Stimulated activated naive CD4-positive, alpha-beta T cell treated with Interleukin-2 at 50 U/mL for 16 hours (primary cell): ENCODE data around the gene FOXM1.
"Not testable (repeated sequence)": the region's sequence is repeated elsewhere in the genome, so short reads cannot be mapped to it uniquely, and the experiment has no call there.

Experiments
- DNase-seq: peaks from one replicate; lab custom pipeline; 2025; lab: John Stamatoyannopoulos, UW

The FOXM1 gene

DNA sequence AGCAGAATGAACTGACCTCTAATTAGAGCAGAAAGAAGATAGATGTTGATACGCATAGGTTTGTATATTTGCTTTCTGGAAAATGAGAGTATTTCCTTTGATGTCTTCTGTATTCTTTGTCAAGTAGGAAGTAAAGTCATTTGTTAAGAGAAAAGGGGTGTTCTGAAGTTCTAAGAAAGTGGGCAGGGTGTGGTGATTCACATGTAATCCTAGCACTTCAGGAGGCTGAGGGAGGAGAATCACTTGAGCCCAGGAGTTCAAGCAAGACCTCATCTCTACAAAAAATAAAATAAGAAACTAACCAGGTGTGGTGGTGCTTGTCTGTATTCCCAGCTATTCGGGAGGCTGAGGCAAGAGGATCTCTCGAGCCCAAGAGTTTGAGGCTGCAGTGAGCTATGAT lies 2.9 kb upstream of the FOXM1 start:
- no peak for DNase-seq

DNA sequence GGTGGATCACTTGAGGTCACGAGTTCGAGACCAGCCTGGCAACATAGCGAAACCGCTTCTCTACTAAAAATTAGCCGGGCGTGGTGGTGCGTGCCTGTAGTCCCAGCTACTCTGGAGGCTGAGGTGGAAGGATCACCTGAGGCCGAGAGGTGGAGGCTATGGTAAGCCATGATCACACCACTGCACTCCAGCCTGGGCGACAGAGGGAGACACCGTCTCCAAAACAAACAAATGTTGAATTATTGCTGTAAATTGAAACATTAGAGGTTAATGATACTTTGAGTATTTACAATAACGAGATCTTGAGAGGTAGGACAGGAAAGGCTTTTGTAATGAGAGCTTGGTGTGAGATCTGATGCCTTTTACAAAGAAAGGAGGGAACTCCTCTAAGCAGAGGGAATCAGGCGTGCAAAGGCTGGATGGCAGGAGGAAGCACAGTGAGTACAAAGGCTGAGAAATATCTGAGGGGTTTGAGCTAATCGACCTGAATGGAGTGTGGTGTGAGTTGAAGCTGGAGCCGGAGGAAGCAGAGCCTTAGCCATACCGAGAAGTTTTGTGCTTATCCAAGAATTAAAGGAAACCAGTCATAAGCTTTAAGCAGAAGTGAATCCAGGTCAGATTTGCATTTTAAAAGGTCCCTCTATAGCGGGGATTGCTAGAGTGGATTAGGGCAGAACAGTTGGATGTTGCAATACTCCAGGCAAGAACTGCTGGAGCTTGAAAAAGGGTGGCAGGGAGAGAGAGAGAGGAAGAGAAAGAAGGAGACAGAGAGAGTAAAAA lies 1.2 kb upstream of the FOXM1 start:
- no peak for DNase-seq

DNA sequence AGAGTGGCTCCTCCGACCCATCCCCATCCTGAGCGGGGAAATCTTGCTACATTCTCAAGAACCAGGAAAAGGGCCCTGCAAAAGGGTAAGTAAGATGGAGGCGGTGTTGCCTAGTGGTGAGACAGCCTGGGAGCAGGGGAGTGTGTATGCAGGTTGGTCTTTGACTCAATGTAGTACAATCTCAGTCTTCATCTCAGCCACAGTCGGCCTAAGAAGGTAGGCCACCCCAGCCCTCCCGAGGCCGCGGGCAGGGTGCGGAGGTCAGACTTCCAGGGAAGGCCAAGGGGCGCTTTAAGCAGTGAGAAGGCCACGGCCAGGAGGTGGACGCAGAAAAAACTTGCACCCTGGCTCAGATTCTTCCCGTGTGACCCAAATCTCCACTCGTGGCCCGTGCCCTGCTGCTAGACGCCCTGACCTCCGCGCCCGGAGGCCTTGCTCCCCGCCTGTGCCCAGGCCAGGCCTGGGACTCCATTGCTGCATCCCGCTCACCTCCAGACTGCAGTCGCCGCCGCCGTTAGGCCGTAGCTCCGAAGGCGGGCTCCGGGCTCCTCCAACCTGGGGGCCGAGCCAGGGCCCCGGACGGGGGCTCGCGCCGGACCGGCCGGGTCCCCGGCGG lies 435 bp downstream of the FOXM1 start:
- DNase-seq = peak; percentile 32

DNA sequence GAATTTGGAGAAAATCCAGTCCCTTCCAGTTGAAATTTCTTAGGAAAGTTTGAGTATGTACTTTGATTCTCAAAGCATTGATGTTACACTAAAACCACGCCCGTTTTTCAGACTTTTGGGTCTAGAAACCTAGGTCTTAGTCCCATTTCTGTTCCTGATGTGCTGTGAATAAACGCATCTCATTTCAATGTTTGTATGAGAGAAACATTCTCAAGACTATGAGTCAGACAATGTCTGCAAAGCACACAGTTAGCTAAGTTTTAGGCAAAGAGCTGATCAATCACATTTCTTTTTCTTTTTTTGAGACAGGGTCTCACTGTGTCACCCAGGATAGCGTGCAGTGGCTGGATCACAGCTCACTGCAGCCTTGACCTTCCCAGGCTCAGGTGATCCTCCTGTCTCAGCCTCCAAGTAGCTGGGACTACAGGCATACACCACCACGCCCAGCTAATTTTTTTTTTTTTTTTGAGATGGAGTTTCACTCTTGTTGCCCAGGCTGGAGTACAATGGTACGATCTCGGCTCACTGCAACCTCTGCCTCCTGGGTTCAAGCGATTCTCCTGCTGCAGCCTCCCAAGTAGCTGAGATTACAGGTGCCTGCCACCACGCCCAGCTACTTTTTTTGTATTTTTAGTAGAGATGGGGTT lies 7.9 kb downstream of the FOXM1 start:
- not testable (repeated sequence) for DNase-seq

DNA sequence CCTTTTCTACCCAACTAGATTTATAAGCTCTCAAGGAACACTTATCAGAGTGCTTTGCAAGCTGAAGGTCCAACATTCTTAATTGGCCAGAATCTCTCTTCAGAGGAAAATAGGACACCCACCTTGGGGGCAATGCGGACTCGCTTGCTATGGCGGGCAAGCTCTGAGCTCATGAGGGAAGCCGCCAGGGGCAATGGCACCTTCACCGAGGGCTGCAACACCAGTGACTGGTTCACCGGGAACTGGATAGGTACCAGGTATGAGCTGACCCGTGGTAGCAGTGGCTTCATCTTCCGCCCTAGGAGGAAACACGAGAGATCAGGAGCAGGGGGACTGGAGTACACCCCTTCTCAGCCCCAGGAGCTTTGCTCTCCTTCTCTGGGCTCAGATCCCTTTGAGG lies 12.8 kb downstream of the FOXM1 start:
- DNase-seq = no peak

DNA sequence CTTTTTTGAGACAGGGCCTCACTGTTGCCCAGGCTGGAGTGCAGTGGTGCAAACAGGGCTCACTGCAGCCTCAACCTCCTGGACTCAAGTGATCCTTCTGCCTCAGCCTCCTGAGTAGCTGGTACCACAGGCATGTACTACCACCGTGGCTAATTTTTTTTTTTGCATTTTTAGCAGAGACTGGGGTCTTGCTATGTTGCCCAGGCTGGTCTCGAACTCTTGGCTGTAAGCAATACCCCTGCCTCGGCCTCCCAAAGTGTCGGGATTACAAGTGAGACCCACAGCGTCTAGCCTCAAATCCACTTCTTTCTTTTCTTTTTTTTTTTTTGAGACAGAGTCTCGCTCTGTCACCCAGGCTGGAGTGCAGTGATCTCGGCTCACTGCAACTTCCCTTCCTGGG lies 13.6 kb downstream of the FOXM1 start:
- DNase-seq = not testable (repeated sequence)

DNA sequence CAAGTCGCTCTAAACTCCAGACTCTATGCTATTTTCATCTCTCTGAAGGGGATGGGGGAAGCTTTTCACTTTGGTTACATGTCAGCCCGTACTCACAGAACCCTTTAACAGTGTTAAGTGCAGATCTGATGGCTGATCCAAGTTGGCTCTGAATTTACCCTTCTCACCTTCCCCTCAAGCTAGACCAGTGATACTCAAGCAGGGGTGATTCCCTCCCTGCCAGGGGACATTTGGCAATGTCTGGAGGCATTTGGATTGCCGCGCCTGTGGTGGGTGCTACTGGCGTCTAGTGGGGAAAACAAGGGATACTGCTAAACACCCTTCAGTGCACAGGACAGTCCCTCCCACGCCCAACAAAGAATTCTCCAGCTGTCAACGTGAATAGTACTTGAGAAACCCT lies 14.1 kb downstream of the FOXM1 start:
- DNase-seq = no peak

DNA sequence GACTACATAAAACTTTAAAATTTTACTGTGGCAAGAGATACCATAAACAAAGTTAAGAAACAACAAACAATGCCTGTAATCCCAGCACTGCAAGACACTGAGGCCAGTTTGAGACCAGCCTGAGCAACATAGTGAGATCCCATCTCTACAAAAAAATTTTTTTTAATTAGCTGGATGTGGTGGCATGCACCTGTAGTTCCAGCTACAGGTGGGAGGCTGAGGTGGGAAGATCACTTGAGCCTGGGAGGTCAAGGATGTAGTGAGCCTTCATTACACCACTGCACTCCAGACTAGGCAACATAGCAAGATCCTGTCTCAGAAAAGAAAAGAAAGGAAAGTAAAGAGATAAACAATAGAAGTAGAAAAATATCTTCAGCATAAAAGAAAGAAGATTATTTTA lies 16.8 kb downstream of the FOXM1 start:
- no peak for DNase-seq

DNA sequence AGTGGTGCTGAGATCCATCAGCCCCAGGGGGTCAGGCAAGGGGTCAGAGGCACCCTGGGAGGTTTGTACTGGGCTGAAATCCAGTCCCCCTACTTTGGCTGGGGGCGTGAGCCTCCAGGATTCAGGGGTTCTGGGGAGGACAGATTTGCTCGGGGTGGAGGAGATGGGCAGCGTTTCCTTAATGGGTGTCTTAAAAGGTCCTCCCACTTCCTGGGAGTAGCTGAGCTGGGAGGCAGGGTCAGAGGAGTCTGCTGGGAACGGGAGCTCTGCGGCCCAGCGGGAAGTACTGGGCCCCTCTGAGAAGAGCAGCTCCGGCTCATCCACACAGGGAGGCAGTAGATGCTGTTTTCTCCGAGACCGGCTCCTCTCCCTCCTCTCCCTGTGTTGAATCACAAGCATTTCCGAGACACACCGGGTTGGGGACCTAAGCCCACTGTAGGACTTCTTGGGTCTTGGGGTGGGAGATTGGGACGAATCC lies 18.0 kb downstream of the FOXM1 start:
- DNase-seq = no peak

DNA sequence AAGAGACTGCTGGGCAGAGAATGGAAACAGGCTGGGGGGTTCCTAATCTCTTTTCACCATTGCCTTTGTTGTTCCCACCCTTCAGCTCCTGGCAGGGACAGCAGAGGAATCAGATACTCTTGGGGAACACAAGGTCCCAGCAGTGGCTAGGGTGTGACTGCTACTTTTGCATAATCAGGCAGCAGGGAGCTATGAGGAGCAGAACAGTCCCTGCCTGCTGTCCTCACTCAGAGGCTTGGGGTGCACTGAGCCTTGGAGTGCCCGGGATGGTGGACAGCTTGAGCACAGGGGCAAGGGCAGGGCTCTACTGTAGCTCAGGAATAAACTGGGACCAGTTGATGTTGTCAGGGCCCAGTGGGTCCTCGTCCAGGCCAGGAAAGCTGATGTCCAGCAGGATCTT lies 18.6 kb downstream of the FOXM1 start:
- DNase-seq = no peak

DNA sequence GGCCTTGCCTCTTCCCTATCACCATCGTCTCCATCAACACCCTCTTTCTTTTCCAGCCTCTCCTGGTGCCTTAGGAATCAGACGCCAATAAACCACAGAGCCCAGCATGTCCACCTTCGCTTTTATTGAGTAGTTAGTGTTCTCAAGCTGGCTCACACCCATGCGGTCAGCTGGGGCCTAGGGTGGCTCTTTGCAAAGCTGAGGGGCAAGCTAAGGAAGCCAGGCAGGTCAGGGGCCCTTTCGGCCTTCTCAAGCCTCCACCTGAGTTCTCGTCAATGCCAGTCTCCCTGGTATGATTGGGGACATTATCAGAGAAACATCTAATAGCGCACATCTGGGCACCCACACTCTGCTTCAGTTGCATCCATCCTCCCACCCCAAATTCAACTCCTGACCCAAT lies 19.4 kb downstream of the FOXM1 start:
- no peak for DNase-seq

DNA sequence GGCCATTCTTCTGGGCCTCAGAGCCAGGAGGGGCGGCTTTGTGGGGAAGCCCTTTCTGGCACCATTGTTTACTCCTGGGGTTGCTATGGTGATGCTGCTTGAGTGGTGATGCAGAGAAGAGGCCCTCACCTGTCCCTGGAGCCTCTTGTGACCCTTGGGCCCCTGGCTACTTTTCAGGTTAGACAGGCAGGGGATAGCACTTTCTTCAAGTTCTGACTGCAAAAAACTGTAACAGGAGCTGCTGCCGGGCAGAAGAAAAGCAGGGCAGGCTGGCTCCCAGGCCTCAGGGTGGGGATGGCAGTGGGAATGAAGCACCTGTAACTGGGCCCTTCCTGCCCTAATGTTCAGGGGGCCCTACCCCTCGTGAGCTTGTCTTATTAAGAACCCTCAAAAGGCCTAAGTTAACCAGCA lies 19.9 kb downstream of the FOXM1 start, which contains the start of gene TEX52:
TSS of gene TEX52 (minus strand) at position 19 of the 411 bp plus-strand sequence. CDS start at position 6, 13 bp downstream.
- no peak for DNase-seq

DNA sequence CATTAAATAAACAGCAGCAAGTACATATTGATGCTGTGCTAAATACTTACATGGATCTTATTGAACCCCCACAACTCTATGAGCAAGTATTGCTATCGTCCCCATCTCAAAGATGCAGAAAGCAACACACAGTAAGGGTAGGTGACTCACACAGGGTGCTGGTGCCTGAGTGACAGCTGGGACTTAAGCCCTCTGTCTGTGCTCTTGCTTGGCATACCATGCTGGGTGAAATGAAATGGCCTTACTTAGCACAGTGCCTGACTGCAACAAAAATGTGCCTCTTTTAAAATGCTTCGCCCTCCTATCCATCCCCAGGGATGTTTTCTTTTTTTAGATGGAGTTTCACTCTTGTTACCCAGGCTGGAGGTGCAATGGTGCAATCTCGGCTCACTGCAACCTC lies 20.9 kb downstream of the FOXM1 start:
- DNase-seq = no peak

DNA sequence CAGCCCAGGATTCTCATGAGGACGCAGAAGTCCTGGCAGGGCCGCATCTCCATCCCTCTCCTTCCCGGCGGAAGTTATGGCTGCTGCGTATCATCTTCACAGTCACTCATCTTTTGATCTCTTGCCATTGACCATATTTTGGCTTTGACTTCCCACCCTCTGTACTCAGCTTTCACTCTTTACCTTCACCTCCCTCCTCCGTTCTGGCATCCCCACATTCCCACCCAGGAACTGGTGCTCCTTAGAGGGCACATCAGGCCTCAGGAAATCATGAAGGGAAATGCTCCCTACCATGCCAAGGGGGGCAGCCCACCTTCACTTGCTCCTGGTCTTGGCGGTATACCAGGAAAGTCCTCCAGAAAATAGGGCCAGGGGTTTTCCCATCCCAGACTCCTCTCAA lies 21.4 kb downstream of the FOXM1 start:
- DNase-seq = no peak

DNA sequence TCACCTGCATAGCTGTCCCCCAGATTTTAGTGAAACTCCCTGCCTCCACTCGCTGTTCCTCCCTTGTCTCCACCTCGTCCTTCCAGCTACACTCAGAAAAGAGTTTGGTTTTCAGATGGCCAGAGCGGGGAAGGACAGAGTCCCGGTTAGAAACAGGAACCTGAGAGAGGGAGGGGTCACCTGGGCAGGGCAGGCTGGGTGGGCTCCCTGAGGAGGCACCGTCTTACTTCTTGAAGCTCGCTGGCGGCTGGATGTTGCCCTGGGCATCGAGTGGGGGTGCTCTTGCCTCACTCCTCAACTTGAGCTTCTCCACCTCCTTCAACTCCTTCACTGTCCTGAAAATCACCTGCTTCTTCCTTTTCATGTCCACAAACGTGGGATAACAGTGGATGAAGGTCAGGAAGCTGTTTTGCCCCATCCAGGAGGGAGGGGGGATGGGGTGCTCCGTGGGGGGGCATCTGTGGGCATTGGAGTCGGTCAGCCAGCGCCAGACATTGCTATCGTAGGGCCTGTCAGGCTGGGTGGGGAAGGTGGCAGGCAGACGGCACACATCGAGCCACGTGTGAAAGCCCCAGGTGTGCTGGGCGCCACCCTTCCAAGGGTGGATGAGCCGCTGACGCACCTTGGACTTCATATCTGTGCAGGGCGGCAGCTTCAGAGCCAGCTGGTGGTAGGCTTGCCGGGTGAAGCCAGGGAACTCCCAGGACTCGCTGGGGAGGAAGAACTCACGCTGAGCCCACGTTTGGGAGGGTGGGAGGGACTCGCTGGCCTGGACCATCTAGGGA lies 22.1 kb downstream of the FOXM1 start:
- no peak for DNase-seq

DNA sequence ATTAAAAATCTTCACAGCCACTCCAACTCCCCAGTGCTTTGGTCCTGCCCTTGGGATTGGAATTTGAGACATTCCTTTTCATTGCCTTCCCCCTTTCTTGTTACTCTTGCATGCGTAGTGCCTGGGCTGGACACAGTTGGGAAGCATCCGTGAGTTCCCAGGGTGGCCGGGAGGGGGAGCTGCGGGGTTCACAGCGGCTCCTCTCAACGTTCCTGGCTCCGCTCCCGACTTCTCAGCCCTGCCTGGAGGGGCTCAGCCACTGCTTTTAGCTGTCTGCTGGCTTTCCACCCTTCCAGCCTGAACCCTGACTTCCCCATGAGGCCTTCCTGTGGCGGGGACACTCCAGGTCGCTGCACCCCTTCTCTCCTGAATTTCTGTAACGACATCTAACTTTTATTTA lies 23.3 kb downstream of the FOXM1 start:
- peak; percentile 27 for DNase-seq

DNA sequence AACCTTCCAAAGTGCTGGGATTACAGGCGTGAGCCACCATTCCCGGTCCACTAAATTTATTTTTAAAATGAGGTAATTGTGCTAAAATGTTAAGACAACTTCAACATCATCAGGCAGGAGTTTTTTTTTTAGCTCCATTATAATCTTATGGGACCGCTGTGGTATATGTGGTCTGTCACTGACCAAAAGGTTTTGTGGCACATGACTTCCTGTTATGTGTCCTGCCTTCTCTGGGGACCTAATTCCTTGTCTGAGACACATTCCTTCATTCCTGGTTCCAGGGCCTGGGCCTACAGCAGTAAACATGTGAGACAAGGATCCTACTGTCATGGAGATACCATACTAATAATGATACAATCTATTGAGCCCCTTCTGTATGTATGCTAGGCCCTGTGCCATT lies 25.0 kb downstream of the FOXM1 start:
- DNase-seq = no peak

DNA sequence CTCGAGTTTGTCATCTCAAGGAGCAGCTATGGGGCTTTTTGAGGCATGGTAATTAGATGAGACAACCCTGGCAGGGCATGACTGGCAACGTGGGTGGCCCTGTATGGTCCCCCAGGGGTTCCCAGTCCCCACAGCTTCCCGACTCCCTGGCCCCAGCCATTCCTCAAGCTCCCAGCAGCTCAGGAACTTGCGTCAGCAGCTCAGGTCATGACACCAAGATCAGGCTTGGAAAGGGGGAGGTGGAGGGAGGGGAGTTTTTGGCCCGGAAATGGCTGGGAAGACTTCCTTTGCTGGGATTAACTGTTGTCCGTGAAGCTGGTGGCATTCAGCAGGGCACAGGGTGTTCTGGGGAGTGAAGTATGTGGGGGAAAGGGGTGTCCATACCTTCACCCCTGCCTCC lies 31.7 kb downstream of the FOXM1 start:
- no peak for DNase-seq

DNA sequence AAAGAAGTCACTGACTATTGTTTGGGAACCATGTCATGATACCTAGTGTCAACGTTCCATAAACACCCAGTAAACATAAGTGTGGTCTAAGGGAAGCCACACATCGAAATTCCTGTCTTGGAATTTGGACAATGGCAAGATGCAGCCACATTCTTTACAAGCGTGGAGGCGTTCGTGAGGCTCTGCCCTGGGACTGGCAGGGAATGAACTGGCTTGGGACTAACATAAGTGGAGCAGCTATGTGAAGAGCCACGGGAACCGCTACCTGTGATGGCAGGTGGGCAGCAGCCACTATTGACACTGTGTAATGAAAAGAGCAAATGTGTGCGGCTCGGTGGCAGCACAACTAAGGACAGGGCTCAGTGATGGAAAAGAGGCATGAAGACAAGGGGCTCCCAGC lies 32.2 kb downstream of the FOXM1 start:
- no peak for DNase-seq

DNA sequence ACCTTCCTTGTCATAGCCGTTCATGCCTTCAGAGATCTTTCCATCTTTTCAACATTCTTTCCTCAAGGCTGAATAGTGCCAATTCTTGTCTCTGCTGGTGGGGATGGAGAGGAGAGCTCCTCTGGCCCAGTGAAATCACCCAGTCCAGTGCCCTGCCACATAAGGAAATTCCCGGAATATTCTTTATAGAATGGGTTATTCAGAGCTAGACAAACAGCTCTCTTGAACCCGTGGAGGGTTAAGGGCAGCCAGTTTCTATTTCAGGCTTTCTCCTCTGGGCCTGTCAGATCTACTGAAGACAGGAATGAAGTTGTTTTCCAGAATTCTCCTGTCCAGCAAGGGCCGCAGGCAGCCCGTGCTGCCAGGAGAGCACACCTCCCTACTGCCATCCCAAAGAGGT lies 34.0 kb downstream of the FOXM1 start:
- DNase-seq = no peak

DNA sequence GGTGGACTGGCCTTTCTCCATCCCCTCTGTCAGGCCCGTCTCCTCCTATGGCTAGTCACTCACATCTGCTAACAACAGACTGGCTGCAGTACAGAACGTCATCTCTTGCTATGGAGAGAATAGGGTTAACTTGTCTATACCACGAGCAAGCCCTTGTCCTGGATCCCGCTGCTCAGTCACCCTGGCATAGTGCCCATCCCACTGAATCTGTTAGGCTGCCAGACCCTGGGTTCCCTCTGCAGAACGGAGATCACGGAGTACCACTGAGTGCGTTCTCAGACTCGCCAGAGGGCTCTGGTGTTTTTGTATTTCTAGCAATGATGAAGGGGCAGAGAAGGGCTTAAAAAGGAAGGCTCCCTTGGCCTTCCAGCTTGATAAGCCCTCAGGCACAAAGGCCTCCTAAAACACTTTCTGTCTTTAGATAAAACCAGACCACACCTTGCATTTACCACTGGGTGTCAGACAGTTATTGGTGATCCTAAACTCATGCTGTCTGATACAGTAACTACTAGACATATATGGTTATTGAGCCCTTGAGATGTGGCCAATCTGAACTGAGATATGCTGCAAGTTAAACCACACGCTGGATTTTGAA lies 35.8 kb downstream of the FOXM1 start:
- DNase-seq = no peak

DNA sequence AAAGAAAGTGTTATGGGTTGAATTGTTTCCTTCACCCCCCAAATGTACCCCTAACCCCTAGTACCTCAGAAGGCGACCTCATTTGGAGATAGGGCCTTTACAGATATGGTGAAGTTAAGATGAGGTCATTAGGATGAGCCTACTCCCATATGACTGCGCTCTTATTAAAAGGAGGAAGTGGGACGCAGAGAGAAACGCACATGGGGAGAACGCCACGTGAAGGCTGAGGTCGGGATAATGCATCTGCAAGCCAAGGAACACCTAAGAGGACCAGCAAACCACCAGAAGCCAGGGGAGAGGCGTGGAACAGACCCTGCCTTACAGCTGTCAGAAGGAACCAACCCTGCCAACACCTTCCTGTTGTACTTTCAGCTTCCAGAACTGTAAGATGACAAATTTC lies 40.4 kb downstream of the FOXM1 start:
- DNase-seq = no peak
